B cell (primary cell): ENCODE measurements around the gene ANKRD11.

ENCODE experiments used
- EZH2 ChIP-seq: IDR thresholded peaks from 2 replicates; pipeline ENCODE4 v1.6.1; 2012; ENCODE audit warnings: borderline replicate concordance, low read depth, mild to moderate bottlenecking, moderate library complexity, low read length; ENCODE audit not compliant: insufficient read depth, poor library complexity, severe bottlenecking
- TF ChIP-seq, protein P1 (sequence below): fragments of 200-600 bp; IDR thresholded peaks from one replicate; pipeline ENCODE4 v1.8.0; 2022; ENCODE audit warnings: antibody characterized with exemption, mild to moderate bottlenecking

DNA sequence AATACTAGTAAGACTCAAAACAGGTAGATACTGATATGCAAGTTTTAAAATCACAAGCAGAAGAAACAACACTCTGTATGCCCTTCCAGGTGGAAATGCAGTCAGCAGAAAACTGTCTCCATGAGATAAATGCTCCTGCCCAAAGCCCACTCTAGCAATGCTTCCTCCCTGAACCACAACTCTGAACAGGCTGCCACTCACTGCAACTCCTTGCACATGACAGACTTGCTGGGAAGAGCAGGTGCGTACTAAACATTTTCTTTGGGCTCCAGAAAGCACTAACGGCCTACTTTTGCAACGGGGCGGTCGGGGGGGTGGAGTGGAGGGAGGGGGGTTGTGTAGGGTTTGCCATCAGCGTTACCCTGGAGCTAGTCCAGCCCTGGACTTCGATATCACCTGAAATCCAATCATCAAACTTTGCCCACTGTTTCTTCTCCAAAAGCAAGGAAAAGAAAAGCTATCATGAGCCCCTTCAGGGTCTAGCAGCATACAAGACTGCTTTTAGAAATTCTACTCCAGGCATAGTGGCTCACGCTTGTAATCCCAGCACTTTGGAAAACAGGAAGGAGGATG, 46.1 kb downstream of the ANKRD11 start:
- TF ChIP-seq, protein P1, sequence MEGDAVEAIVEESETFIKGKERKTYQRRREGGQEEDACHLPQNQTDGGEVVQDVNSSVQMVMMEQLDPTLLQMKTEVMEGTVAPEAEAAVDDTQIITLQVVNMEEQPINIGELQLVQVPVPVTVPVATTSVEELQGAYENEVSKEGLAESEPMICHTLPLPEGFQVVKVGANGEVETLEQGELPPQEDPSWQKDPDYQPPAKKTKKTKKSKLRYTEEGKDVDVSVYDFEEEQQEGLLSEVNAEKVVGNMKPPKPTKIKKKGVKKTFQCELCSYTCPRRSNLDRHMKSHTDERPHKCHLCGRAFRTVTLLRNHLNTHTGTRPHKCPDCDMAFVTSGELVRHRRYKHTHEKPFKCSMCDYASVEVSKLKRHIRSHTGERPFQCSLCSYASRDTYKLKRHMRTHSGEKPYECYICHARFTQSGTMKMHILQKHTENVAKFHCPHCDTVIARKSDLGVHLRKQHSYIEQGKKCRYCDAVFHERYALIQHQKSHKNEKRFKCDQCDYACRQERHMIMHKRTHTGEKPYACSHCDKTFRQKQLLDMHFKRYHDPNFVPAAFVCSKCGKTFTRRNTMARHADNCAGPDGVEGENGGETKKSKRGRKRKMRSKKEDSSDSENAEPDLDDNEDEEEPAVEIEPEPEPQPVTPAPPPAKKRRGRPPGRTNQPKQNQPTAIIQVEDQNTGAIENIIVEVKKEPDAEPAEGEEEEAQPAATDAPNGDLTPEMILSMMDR: no peak
- TF ChIP-seq EZH2: no peak
